Stomach (tissue), 4 donors: Measurements from ENCODE around the gene PLA2G12A.

Source experiments
- POLR2A ChIP-seq, 4 donors: fragments of 450-650 bp; IDR thresholded peaks; one replicate each; pipeline ENCODE4 v1.6.1; 2016; ENCODE audit warnings: antibody characterized with exemption in 4 of 4, control low read depth in 2 of 4, mild to moderate bottlenecking in 1 of 4, moderate library complexity in 1 of 4
- POLR2AphosphoS5 ChIP-seq, 3 donors: sonication (generic); formaldehyde crosslinking; IDR thresholded peaks; one replicate each; pipeline ENCODE4 v1.6.1; 2016; ENCODE audit warnings: antibody characterized with exemption in 3 of 3
- TF ChIP-seq, protein P1 (sequence below), 7 experiments: fragments of 450-650 bp in 4 of 7; fragments of 200-600 bp in 3 of 7; sonication (generic) in 3 of 7; IDR thresholded peaks; one replicate each; pipeline ENCODE4 v1.5.1; 2016 to 2019; ENCODE audit warnings: antibody characterized with exemption in 7 of 7, control low read depth in 2 of 7, mild to moderate bottlenecking in 1 of 7

GRCh38 chr4:109676886-109677285, 53.0 kb downstream of the PLA2G12A start:
- TF ChIP-seq POLR2A (IDR thresholded peaks at IDR 0.05) (no peak), POLR2AphosphoS5 (IDR thresholded peaks at IDR 0.05) (no peak)
- TF ChIP-seq, protein P1, sequence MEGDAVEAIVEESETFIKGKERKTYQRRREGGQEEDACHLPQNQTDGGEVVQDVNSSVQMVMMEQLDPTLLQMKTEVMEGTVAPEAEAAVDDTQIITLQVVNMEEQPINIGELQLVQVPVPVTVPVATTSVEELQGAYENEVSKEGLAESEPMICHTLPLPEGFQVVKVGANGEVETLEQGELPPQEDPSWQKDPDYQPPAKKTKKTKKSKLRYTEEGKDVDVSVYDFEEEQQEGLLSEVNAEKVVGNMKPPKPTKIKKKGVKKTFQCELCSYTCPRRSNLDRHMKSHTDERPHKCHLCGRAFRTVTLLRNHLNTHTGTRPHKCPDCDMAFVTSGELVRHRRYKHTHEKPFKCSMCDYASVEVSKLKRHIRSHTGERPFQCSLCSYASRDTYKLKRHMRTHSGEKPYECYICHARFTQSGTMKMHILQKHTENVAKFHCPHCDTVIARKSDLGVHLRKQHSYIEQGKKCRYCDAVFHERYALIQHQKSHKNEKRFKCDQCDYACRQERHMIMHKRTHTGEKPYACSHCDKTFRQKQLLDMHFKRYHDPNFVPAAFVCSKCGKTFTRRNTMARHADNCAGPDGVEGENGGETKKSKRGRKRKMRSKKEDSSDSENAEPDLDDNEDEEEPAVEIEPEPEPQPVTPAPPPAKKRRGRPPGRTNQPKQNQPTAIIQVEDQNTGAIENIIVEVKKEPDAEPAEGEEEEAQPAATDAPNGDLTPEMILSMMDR (IDR thresholded peaks at IDR 0.05), result no peak
